ENCODE measurements around the gene ATP2A3.

The ATP2A3 gene

GRCh38 chr17:3990386-3991127, 26.3 kb upstream of the ATP2A3 start:
- no peak for DNase-seq

DNA sequence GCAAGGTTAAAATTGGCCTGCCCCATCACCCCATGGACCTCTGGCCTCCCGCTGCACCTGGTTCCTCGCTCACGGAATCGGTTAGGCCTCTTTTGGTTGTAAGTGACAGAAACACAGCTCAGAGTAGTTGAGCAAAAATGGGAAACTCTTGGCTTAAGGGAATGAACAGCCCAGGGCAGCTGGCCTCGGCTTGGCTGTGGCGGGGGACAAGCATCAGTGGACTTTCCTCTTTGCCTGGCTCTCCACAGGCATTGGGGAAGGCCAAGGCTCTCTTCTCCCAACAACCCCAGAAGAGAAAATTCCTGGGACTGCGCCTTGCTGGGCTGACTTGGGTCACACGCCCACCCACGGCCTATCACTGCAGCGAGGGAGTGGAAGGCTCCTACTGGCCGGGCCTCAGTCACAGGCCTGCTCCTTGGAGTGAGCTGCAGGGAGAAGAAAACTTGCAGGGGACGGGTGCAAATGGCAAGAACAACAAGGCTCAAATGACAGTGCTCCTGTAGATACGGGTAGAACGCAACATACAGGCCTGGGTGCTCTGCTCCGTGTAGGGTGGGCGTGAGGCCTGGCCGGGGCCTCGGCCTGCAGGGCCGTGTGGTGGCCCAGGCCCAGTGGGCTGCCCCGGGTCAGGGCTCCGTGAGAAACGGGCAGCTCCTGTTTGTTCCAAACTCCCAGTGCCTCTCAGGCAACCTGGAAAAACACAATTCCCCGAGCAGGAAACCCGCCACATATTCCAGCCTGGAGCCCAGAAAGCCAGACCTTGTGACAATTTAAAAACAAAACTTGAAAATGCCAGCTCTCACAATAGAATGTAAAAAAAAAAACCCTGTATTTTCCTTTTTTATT, 25.0 kb upstream of the ATP2A3 start:
- no peak for DNase-seq

DNA sequence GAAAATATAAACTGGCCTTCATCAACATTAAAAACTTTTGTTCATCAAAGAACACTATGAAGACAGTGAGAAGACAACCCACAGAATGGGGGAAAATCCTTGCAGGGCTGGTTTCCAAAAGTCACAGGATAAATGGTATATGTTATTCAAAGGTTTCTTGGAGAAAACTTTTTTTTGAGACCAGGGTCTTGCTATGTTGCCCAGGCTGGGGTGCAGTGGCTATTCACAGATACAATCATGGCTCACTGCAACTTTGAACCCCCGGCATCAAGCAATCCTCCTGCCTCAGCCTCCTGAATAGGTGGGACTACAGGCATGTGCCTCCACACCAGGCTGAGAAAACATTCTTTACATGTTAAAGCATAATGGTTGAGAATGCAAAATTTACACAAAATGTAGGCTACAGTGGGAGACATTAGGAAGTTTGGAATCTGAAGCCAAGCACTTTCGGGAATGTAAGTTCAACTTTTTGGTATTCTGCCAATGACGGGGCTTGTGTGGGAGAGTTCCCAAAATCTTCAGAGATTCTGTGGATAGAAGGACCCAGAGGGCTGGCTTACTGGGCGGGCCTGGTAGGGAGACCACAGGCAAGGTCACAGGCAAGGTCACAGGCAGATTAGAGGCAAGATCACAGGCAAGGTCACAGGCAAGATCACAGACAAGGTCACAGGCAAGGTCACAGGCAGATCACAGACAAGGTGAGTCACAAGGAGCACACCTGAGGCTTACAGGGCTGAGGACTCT, 24.2 kb upstream of the ATP2A3 start:
- DNase-seq = no peak

DNA sequence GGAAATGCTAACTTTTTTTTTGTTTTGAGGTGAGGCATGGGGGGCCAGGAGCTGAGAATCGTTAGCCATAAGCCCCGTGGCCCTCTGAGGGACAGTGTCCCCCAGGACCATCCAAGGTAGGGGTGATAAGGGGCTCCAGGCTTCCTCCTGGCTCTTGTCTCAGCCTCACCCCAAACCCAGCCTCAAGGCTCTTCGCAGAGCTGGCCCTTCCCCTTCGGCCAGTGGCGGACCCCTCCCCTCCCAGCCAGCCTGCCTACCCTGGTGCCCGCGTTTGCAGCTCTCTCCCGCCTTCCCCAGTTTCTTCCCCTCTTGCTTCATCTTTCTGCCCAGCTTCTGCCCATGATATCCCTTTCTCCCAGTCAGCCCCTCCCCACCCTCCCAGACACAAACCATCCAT, 22.7 kb upstream of the ATP2A3 start:
- DNase-seq = no peak

DNA sequence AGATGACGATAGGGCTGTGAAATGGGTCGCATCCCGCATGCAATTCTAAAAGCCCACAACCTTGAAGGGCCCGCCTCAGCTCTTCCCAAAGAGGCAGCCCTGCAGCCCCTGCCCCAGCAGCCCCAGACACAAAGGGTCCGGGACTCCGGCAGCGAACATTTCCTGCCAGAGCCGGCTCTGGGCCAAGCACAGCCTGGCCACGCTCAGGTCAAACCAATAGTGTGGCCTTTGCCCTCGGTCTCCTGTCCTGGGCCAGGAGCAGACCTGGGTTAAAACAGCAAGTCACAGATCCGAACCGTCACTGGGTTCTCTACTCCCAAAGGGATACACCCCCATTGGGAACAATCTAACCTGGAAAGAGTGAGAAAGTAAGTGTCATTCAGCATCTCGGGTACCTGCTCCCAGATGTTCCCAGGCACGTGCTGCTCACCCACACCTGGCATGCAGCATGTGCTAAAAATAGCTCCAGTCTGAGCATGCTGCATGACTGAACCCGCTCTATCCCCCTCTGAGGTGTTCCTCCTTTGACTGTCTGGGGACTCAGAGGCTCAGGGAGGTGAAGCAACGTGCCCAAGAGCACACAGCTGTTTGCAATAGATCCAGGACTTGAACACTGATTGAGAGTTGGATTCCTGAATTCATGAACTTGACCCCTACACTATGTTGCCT, 22.2 kb upstream of the ATP2A3 start:
- no peak for DNase-seq

DNA sequence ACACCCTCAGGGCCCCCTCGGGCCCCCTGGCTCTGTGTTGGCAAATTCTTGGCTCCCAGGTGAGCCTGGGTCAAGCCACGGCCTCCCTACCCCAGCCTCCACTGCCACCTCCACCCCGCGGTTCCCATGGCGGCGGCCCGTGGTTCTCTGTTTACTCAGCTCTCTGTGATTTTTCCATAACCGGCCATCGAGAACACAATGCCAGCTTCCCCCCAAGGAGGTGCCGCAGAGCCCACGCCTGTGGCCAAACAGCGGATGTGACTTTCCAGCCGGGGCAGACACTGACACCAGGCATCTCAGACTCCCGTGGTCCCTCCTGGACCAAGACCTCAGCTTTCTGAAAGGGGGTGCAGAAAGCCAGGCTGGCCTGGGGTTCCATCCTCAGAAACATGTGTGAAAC, 21.6 kb upstream of the ATP2A3 start:
- DNase-seq = no peak

GRCh38 chr17:3983606-3984484, 19.6 kb upstream of the ATP2A3 start:
- no peak for DNase-seq

GRCh38 chr17:3982541-3983017, 18.3 kb upstream of the ATP2A3 start:
- no peak for DNase-seq

- no peak for DNase-seq
Measured at GRCh38 chr17:3982113-3982512, 17.9 kb upstream of the ATP2A3 start.

DNA sequence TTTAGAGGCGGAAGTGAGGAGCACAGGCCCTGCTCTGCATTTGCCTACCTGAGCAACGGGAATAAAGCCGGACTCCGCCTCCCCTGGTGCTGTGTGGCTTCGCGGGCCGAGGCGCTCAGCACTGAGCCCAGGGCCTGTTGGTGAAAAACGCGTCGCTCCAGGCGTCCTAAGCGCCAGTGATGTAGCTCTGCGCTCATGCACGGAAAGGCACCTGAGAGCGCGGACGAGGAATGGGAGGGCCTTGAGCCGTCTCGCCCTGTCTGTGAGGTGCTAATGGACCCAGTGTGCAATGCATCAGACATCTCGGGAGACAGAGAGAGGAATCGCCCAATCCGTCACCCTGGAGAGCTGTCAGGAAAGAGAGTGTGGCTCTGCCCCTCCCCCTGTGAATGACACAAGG, 17.2 kb upstream of the ATP2A3 start:
- DNase-seq = no peak

DNA sequence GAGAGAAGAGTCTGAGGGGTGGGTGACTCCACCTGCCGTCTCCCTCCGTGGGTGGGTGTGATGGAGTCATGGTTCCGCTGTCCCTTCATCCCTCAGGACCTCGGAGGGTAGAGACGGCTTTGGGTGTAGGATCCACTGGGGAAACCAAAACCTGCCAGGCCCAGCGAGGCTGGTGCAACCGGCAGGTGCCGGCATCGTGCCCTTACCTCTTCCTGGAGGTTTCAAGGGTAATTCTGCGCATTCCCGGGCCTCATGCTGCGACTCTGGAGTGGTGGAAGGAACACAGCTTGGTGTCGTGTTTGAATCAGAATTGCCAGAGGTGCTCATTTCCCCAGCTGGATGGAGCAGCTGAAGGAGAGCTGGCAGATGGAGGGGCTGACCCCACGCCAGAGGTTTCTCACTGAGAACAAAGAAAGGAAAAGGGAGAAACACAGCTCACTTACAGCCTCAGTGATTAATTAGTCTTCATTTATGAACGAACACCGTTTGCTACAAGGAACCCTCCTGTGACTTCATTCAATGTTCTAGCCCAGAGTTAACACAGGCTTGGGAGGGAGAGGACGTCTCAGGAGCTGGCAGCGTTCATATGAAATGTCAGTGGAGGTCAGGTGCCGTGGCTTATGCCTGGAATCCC, 16.3 kb upstream of the ATP2A3 start:
- no peak for DNase-seq

- DNase-seq = no peak
Measured at GRCh38 chr17:3979290-3979611, 15.0 kb upstream of the ATP2A3 start.

GRCh38 chr17:3978421-3979289, 14.4 kb upstream of the ATP2A3 start:
- DNase-seq = no peak

DNA sequence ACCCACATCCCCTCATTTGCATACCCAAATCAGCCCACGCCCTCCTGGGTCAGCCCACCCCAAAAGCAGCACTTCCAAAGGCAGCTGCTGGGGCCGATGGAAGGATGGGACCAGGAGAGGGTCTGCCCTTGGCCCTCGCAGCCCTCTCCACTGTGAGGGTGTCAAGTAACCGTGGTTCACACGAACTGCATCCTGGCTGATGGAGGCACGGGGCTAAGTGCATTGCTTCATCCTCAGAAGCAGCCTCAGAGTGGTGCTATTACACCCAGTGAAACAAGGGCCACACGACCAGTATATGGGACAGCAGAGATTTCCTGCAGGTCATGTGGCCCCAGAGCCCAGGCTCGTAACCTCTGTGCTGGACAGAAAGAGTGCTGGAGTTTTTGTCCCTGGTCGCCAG, 13.2 kb upstream of the ATP2A3 start:
- DNase-seq = no peak

DNA sequence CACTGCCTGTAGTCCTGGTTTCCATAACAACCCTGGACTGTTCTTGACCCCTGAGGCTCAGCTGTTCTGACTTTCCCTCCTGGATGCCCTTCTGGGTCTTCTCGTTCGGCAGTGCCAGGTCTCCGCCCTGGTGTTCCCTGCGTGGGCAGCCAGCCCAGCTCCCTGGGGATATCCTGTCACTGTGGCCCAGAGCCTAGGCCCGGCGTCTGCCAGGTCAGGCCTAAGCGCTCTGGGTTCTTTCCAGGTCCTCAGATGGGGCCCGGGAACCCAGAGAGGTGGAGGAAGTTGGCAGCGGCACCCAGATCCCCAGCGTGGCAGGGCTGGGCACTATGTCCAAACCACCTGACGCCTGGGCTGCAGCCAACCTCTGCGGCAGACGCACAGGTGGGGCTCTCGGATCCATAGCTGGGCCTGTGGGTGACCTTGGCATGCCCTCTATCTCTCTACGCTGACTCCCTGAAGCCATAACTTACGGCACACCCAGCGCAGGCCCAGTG, 12.5 kb upstream of the ATP2A3 start:
- no peak for DNase-seq

DNA sequence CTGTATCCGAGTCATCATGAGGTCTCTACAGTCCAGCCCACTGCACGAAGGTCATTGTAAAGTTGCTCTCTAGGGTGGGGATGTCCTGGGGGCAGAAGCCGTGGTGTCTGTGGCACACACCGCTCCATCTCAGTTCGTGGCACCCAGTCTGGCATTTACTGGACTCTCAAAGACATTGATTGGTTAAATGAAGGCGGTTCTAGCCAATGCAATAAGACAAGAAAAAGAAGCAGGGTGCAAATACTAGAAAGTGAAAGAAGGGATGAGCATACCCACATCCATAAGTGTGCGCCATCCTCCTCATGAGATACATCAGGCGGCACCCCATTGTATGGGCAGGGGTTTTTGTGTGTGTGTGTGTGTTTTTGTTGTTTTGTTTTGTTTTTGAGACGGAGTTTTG, 10.7 kb upstream of the ATP2A3 start:
- no peak for DNase-seq

- no peak for DNase-seq
Measured at GRCh38 chr17:3974138-3974687, 10.0 kb upstream of the ATP2A3 start.

DNA sequence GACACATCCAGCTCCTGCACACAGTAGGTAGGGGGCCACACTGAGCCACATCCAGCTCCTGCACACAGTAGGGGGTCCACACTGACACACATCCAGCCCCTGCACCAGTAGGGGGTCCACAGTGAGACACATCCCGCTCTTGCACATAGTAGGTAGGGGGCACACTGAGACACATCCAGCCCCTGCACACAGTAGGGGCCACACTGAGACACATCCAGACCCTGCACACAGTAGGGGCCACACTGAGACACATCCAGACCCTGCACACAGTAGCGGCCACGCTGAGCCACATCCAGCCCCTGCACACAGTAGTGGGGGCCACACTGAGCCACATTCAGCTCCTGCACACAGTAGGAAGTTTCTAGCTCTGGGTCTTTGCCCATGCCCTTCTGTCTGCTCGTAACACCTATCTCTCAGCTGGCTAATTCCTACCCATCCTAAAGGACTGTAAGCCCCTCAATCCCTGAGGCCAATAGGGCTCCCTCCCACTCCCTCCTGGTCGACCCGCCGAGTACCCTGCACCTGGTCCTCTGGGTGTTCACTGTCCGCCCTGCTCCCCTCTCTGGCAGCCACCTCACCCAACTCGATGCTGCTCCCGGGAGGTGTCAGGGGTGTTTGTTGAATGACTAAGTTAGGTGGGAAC, 9.4 kb upstream of the ATP2A3 start:
- DNase-seq = no peak

GRCh38 chr17:3972931-3973330, 8.7 kb upstream of the ATP2A3 start:
- no peak for DNase-seq

Data from NCI-H526 treated with DMSO at 0.1 percent for 48 hours (cell line).